SW480 (cell line): ENCODE measurements around the gene BTNL2.
"Not testable (repeated sequence)": the region's sequence is repeated elsewhere in the genome, so short reads cannot be mapped to it uniquely, and the experiment has no call there.

Source experiments
- DNase-seq: peaks from one replicate; pipeline ENCODE4 v3.0.0-alpha.2; 2016; ENCODE audit warnings: low spot score

Gene BTNL2

DNA sequence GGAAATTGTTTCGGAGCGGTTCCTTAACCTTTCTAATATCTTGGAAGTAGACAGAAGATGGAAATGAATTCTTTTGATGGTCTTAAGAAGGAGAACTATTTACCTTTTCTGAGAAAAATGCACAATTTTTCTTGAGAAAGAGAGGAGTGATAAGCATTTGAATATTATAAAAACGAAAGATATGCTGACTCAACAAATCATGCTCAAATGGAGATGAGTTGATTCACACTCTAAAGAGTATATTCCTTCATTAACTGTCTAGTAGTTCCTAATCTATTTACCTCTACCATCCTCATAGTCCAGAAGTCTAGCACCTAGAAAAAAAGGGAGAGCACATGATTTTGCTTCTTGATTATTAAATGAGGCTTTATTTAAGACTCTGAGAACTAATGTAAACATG lies 39.3 kb downstream of the BTNL2 start:
- no peak for DNase-seq

DNA sequence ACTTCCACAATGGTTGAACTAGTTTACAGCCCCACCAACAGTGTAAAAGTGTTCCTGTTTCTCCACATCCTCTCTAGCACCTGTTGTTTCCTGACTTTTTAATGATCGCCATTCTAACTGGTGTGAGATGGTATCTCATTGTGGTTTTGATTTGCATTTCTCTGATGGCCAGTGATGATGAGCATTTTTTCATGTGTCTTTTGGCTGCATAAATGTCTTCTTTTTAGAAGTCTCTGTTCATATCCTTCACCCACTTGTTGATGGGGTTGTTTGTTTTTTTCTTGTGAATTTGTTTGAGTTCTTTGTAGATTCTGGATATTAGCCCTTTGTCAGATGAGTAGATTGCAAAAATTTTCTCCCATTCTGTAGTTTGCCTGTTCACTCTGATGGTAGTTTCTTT lies 47.8 kb downstream of the BTNL2 start:
- not testable (repeated sequence) for DNase-seq

DNA sequence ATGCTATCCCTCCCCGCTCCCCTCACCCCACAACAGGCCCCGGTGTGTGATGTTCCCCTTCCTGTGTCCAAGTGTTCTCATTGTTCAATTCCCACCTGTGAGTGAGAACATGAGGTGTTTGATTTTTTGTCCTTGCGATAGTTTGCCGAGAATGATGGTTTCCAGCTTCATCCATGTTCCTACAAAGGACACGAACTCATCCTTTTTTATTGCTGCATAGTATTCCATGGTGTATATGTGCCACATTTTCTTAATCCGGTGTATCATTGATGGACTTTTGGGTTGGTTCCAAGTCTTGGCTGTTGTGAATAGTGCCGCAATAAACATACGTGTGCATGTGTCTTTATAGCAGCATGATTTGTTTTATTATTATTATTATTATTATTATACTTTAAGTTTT lies 48.4 kb downstream of the BTNL2 start:
- DNase-seq = not testable (repeated sequence)

DNA sequence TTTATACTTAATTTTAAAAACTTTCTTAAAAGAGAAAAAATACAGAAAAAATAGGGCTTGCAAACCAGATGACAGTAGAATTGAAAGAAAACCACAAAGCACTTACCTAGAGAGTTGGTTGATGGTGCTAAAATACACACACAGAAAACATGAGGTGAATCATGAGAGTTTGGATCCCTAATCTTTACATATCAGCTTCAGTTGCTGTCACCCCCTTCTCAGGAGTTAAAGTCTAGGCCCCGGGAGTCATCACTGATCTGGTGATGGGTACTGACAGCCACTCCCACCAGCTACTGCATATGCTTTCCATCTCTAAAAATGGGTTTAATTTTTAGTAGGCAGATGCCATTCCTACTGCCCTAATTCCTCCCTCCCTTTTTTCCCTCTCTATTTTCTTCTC lies 52.0 kb downstream of the BTNL2 start:
- DNase-seq = no peak

- DNase-seq = no peak
These were observed 53.6 kb downstream of the BTNL2 start for GRCh38 chr6:32353348-32353747.
